SK-N-MC (cell line): ENCODE data around the gene CEP192.
"Not testable (repeated sequence)": the region's sequence is repeated elsewhere in the genome, so short reads cannot be mapped to it uniquely, and the experiment has no call there.

Experiments used
- DNase-seq: peaks from one replicate; pipeline ENCODE4 v3.0.0-alpha.2; 2011; ENCODE audit warnings: low read depth, low spot score
- H3K27ac ChIP-seq: fragments of 200-600 bp; sonication (generic); 2 replicates; pipeline ENCODE4 v1.5.1; 2016; ENCODE audit warnings: mixed run types
- H3K36me3 ChIP-seq: fragments of 200-600 bp; sonication (generic); 2 replicates; pipeline ENCODE4 v1.6.1; 2017; ENCODE audit warnings: antibody characterized with exemption, low read length, mixed read lengths; ENCODE audit not compliant: insufficient read depth
- H3K4me3 ChIP-seq: fragments of 200-600 bp; sonication (generic); 2 replicates; pipeline ENCODE4 v1.5.1; 2016
- H3K9ac ChIP-seq: fragments of 200-600 bp; sonication (generic); 2 replicates; pipeline ENCODE4 v1.8.0; 2017; ENCODE audit warnings: mixed run types, mixed read lengths; ENCODE audit not compliant: insufficient read length
- H3K9me3 ChIP-seq: fragments of 200-600 bp; sonication (generic); 2 replicates; pipeline ENCODE4 v1.6.1; 2017; ENCODE audit warnings: low read depth, mild to moderate bottlenecking, antibody characterized with exemption, low read length, moderate library complexity, mixed read lengths
- EZH2 ChIP-seq: fragments of 200-600 bp; sonication (generic); IDR thresholded peaks from one replicate; pipeline ENCODE4 v1.6.1; 2017; ENCODE audit warnings: antibody characterized with exemption
- FOXP2 ChIP-seq: optimal IDR thresholded peaks from 2 replicates; pipeline ENCODE3; 2011; ENCODE audit warnings: mild to moderate bottlenecking, moderate library complexity; ENCODE audit not compliant: insufficient read depth; ENCODE audit errors: extremely low read length, control extremely low read depth
- POLR2AphosphoS5 ChIP-seq: IDR thresholded peaks from 2 replicates; pipeline ENCODE4 v1.6.1; 2012; ENCODE audit warnings: mild to moderate bottlenecking, low read depth, low read length, borderline replicate concordance

The CEP192 gene

GRCh38 chr18:12960395-12960794, 30.8 kb upstream of the CEP192 start:
- no peak for DNase-seq
- H3K9ac ChIP-seq = no peak overlapping the region
- no peak for TF ChIP-seq EZH2
- no peak for TF ChIP-seq POLR2AphosphoS5
- TF ChIP-seq FOXP2 = no peak
- H3K4me3 ChIP-seq = peak overlapping the region; percentile 32; the same call in 1 of the 2 replicates
- peak overlapping the region; percentile 81 for H3K27ac ChIP-seq
- no peaks in the 10 kb centered on the region for H3K9me3 ChIP-seq
- peaks cover 69% of the 10 kb centered on the region for H3K36me3 ChIP-seq

GRCh38 chr18:12960853-12961397, 30.2 kb upstream of the CEP192 start:
- DNase-seq = no peak
- Histone ChIP-seq H3K9ac (no peak overlapping the region), H3K4me3 (0 out of 2 replicates have a peak overlapping the region, but pooled peaks have one; percentile 28), H3K9me3 (no peaks in the 10 kb centered on the region), H3K27ac (peak overlapping the region; percentile 81), H3K36me3 (peaks cover 70% of the 10 kb centered on the region)
- TF ChIP-seq EZH2 (no peak), POLR2AphosphoS5 (no peak), FOXP2 (no peak)

GRCh38 chr18:12963069-12963468, 28.1 kb upstream of the CEP192 start:
- no peak overlapping the region for H3K27ac ChIP-seq
- no peak overlapping the region for H3K4me3 ChIP-seq
- no peak overlapping the region for H3K9ac ChIP-seq
- peaks cover 72% of the 10 kb centered on the region for H3K36me3 ChIP-seq
- no peak for TF ChIP-seq FOXP2
- TF ChIP-seq EZH2 = no peak
- TF ChIP-seq POLR2AphosphoS5 = no peak
- DNase-seq = no peak
- no peaks in the 10 kb centered on the region for H3K9me3 ChIP-seq

- Histone ChIP-seq H3K9ac (no peak overlapping the region), H3K4me3 (no peak overlapping the region), H3K36me3 (peaks cover 79% of the 10 kb centered on the region), H3K27ac (no peak overlapping the region), H3K9me3 (no peaks in the 10 kb centered on the region)
- TF ChIP-seq FOXP2 = no peak
- TF ChIP-seq POLR2AphosphoS5 = no peak
- no peak for TF ChIP-seq EZH2
- DNase-seq = no peak
Measured at GRCh38 chr18:12968115-12968514, 23.0 kb upstream of the CEP192 start.

- TF ChIP-seq POLR2AphosphoS5 = no peak
- no peak for TF ChIP-seq EZH2
- TF ChIP-seq FOXP2 = no peak
- DNase-seq = no peak
- H3K4me3 ChIP-seq = no peak overlapping the region
- H3K27ac ChIP-seq = no peak overlapping the region
- peaks cover 77% of the 10 kb centered on the region for H3K36me3 ChIP-seq
- no peak overlapping the region for H3K9ac ChIP-seq
- H3K9me3 ChIP-seq = no peaks in the 10 kb centered on the region
Measured at GRCh38 chr18:12968619-12969018, 22.5 kb upstream of the CEP192 start.

- no peak overlapping the region for H3K27ac ChIP-seq
- H3K9me3 ChIP-seq = no peaks in the 10 kb centered on the region
- no peak for DNase-seq
- no peak overlapping the region for H3K4me3 ChIP-seq
- no peak for TF ChIP-seq POLR2AphosphoS5
- TF ChIP-seq EZH2 = no peak
- TF ChIP-seq FOXP2 = no peak
- peaks cover 69% of the 10 kb centered on the region for H3K36me3 ChIP-seq
- H3K9ac ChIP-seq = no peak overlapping the region
Measured at GRCh38 chr18:12973562-12974213, 17.5 kb upstream of the CEP192 start.

- TF ChIP-seq FOXP2 = no peak
- TF ChIP-seq EZH2 = no peak
- TF ChIP-seq POLR2AphosphoS5 = no peak
- Histone ChIP-seq H3K9me3 (no peaks in the 10 kb centered on the region), H3K9ac (no peak overlapping the region), H3K27ac (no peak overlapping the region), H3K4me3 (no peak overlapping the region), H3K36me3 (peaks cover 62% of the 10 kb centered on the region)
- no peak for DNase-seq
Measured at GRCh38 chr18:12975488-12975887, 15.7 kb upstream of the CEP192 start.

- DNase-seq = no peak
- Histone ChIP-seq H3K36me3 (peaks cover 54% of the 10 kb centered on the region), H3K9me3 (no peaks in the 10 kb centered on the region), H3K27ac (no peak overlapping the region), H3K4me3 (no peak overlapping the region), H3K9ac (no peak overlapping the region)
- no peak for TF ChIP-seq POLR2AphosphoS5
- TF ChIP-seq EZH2 = no peak
- no peak for TF ChIP-seq FOXP2
Measured at GRCh38 chr18:12976305-12976704, 14.9 kb upstream of the CEP192 start.

GRCh38 chr18:12980065-12980464, 11.1 kb upstream of the CEP192 start:
- not testable (repeated sequence) for H3K27ac ChIP-seq, H3K9ac ChIP-seq, DNase-seq, H3K9me3 ChIP-seq, H3K4me3 ChIP-seq
- peaks cover 49% of the 10 kb centered on the region for H3K36me3 ChIP-seq
